KG1 (cell line): Measurements from ENCODE around the gene COL9A1.

ENCODE experiments used
- DNase-seq: peaks from one replicate; lab custom pipeline; 2025; lab: John Stamatoyannopoulos, UW

The COL9A1 gene

GRCh38 chr6:70225055-70225454, 77.8 kb downstream of the COL9A1 start:
- no peak for DNase-seq

- DNase-seq, result no peak
These were observed 80.5 kb downstream of the COL9A1 start for GRCh38 chr6:70222439-70222749.

GRCh38 chr6:70221715-70222438, 81.0 kb downstream of the COL9A1 start:
- no peak for DNase-seq

GRCh38 chr6:70221025-70221714, 81.7 kb downstream of the COL9A1 start:
- DNase-seq, result no peak

- DNase-seq, result no peak
These were observed 82.8 kb downstream of the COL9A1 start for GRCh38 chr6:70219943-70220613.

GRCh38 chr6:70216767-70217166, 86.1 kb downstream of the COL9A1 start:
- no peak for DNase-seq

GRCh38 chr6:70215460-70216108, 87.3 kb downstream of the COL9A1 start:
- DNase-seq, result no peak

GRCh38 chr6:70210462-70210861, 92.4 kb downstream of the COL9A1 start:
- DNase-seq, result no peak

- no peak for DNase-seq
These were observed 94.6 kb downstream of the COL9A1 start for GRCh38 chr6:70208235-70208790.

- no peak for DNase-seq
These were observed 104.1 kb downstream of the COL9A1 start for GRCh38 chr6:70198785-70199184.

GRCh38 chr6:70196531-70196930, 106.4 kb downstream of the COL9A1 start:
- DNase-seq, result no peak

GRCh38 chr6:70194421-70194820, 108.5 kb downstream of the COL9A1 start:
- no peak for DNase-seq

GRCh38 chr6:70188202-70188601, 114.7 kb downstream of the COL9A1 start:
- no peak for DNase-seq

GRCh38 chr6:70186461-70186860, 116.4 kb downstream of the COL9A1 start:
- no peak for DNase-seq

GRCh38 chr6:70184723-70185122, 118.2 kb downstream of the COL9A1 start:
- DNase-seq, result no peak

- DNase-seq, result no peak
These were observed 119.3 kb downstream of the COL9A1 start for GRCh38 chr6:70183538-70183937.

- no peak for DNase-seq
These were observed 121.8 kb downstream of the COL9A1 start for GRCh38 chr6:70180901-70181599.

- DNase-seq, result no peak
These were observed 122.5 kb downstream of the COL9A1 start for GRCh38 chr6:70180183-70180900.

GRCh38 chr6:70176842-70177550, 125.9 kb downstream of the COL9A1 start:
- DNase-seq, result no peak

- DNase-seq, result no peak
These were observed 127.1 kb downstream of the COL9A1 start for GRCh38 chr6:70175770-70176169.

- no peak for DNase-seq
These were observed 130.6 kb downstream of the COL9A1 start for GRCh38 chr6:70172252-70172651.
